Vagina (tissue), 2 donors: ENCODE data around the gene MS4A18.

Source experiments
- POLR2A ChIP-seq, 2 donors: fragments of 450-650 bp; IDR thresholded peaks; one replicate each; pipeline ENCODE4 v1.6.1; 2017; ENCODE audit warnings: antibody characterized with exemption in 2 of 2, mild to moderate bottlenecking in 2 of 2, moderate library complexity in 2 of 2
- POLR2AphosphoS5 ChIP-seq, 2 donors: sonication (generic); formaldehyde crosslinking; IDR thresholded peaks; one replicate each; pipeline ENCODE4 v1.9.0; 2017; ENCODE audit warnings: antibody characterized with exemption in 2 of 2, mild to moderate bottlenecking in 2 of 2, low read depth in 1 of 2; ENCODE audit not compliant: insufficient read depth in 1 of 2
- TF ChIP-seq, protein P1 (sequence below), 3 experiments: fragments of 450-650 bp in 2 of 3; fragments of 200-600 bp in 1 of 3; sonication (generic) in 1 of 3; IDR thresholded peaks; one replicate each; pipeline ENCODE4 v1.5.1; 2017 to 2019; ENCODE audit warnings: antibody characterized with exemption in 3 of 3, mild to moderate bottlenecking in 2 of 3, moderate library complexity in 2 of 3

DNA sequence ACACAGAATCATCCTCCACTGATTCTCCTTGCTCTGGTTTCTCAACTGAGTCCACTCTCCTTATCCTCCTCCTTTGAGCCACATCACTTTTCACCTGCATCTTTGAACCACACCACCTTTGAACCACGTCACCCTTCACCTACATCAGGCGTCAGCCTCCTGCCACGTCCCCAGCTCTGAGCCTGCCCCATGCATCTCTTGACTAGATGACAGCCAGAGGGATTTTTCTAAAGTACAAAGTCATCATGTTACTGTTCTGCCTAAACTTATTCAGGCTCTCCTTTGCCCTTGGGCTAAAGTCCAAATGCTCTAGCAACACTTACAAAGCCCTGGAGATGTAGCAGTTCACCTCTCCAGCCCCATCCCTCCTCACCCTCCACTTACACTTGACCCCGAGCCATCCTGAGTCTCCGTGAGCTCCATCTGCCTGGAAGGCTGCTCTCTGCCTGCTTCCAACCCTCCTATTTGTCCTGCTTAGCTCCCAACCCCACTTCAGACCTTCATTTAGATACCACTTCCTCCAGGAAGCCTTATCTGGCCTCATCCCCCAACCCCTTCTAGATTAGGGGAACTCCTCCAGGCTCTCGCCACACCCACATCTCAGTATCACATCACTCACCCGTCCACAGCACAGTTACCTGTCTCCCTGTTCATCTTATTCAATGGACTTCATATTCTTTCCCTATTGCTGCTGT lies 56.9 kb downstream of the MS4A18 start:
- TF ChIP-seq POLR2A (IDR thresholded peaks at IDR 0.05): no peak
- TF ChIP-seq, protein P1, sequence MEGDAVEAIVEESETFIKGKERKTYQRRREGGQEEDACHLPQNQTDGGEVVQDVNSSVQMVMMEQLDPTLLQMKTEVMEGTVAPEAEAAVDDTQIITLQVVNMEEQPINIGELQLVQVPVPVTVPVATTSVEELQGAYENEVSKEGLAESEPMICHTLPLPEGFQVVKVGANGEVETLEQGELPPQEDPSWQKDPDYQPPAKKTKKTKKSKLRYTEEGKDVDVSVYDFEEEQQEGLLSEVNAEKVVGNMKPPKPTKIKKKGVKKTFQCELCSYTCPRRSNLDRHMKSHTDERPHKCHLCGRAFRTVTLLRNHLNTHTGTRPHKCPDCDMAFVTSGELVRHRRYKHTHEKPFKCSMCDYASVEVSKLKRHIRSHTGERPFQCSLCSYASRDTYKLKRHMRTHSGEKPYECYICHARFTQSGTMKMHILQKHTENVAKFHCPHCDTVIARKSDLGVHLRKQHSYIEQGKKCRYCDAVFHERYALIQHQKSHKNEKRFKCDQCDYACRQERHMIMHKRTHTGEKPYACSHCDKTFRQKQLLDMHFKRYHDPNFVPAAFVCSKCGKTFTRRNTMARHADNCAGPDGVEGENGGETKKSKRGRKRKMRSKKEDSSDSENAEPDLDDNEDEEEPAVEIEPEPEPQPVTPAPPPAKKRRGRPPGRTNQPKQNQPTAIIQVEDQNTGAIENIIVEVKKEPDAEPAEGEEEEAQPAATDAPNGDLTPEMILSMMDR (IDR thresholded peaks at IDR 0.05): no peak
- TF ChIP-seq POLR2AphosphoS5 (IDR thresholded peaks at IDR 0.05; ENCODE audit: insufficient read depth in 1 of 2, low read depth in 1 of 2): no peak
